ENCODE measurements around the gene TSHR.
"Not testable (repeated sequence)": the region's sequence is repeated elsewhere in the genome, so short reads cannot be mapped to it uniquely, and the experiment has no call there.

Gene TSHR

GRCh38 chr14:80955416-80955941 lies at the start of gene TSHR:
Gene TSHR, plus strand, starts transcription at chr14:80955621. Its CDS starts 60 bp downstream, at chr14:80955681.
- in situ Hi-C loops (cut with HindIII; ENCODE audit: low sequenced_read_pairs): no loop called here

DNA sequence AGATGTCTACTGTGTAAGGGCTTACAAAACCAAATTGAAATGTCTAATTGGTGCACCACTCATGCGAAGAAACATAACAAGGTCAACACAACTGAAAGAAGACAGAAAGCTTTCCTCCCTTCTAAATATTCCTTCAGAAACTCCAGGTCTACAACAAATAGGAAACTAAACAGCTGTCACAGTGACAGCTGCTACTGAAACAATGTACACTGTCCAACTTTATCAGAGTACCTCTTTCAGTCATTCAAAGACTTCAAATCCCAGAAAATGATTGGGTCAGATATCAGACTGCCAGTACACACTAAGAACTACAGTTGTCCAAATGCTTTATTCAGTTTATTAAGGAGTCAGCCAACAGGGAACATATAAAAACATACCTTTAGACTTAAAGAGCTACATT lies 49.1 kb upstream of the TSHR start:
- in situ Hi-C loops (cut with HindIII; ENCODE audit: low sequenced_read_pairs): no loop called here

GRCh38 chr14:80906946-80907345 lies 48.5 kb upstream of the TSHR start:
- in situ Hi-C loops (cut with HindIII; ENCODE audit: low sequenced_read_pairs): no loop called here

DNA sequence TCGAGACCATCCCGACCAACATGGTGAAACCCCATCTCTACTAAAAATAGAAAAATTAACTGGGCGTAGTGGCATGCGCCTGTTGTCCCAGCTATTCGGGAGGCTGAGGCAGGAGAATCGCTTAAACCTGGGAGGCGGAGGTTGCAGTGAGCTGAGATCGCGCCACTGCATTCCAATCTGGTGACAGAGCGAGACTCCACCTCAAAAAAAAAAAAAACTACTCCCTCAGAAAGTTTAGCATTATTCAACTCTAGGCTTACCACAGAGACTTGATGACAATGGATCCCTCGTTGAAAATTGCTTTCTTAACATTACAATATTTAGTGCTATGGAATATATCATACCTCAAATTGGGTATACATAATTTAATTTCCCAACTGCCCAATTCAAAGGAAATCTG lies 43.4 kb upstream of the TSHR start:
- in situ Hi-C loops (cut with HindIII; ENCODE audit: low sequenced_read_pairs): not testable (repeated sequence)

DNA sequence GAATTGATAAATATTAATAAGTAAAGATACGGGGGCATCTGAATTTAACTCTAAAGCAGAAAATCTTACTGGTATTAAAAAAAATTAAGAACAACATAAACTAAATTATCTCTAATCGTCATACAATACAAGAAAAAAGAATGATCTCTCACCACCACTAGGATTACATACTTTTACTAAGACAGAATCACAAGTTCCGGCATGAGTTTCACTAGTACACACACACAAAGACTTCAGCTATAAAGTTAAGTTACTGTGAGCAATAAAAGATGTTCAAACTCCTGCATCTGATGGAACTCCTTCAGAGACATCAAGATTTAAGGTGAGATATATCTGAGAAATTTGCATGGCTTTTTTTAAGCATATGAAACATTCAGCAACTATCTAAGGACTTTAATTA lies 35.8 kb upstream of the TSHR start:
- in situ Hi-C loops (cut with HindIII; ENCODE audit: low sequenced_read_pairs): no loop called here

DNA sequence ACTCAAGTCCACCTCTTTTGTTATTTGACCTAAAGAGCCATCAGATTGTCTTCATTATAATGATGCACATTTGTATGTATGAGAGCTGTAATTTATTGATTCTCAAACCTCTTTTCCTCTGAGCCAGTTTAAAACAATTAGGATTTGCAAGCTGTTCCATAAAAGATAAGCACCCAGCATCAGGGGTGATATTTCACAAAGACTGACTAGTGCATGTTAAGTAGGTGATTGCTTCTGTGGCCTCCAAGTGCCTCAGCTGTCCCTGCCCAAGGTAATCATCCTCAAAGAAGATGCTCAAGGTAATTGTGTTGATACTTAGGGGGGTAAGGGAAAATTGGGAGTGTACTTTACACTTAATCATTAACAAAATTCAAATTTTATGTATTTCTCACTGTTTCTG lies 32.1 kb upstream of the TSHR start:
- in situ Hi-C loops (cut with HindIII; ENCODE audit: low sequenced_read_pairs): no loop called here

DNA sequence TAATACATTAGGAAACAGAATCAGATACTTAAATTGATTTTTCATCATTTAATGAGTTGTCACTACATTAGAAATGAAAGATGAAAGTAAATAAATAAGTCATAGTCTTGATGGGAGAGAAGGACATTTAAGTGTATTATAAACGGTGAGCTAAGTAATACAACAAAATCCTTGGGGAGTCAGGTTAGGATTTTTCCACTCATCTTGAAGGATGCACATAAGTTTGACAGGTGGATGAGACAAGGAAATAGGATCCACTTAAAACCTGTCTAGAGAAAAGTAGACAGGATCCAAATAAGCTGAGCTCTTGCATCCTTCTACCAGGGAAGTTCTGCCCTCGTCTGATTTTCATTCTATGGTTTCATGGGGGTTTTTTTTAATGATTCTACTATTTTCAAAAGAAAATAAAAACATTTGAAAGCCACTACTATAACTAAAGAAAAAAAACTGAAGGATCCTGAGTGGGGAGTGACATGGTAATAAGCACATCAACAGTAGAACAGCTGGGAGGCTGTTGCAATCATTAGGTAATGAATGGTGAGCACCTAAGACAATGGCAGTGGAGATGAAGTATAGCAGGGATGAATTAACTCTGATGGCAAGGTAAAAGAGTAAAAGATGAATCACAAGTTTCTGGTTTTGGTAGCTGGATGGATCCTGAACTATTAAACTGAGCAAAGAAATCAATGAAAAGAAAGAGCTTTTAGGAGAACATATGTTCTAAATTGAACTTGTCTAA lies 30.9 kb upstream of the TSHR start:
- in situ Hi-C loops (cut with HindIII; ENCODE audit: low sequenced_read_pairs): no loop called here

GRCh38 chr14:80926397-80927082 lies 28.9 kb upstream of the TSHR start:
- in situ Hi-C loops (cut with HindIII; ENCODE audit: low sequenced_read_pairs): no loop called here

DNA sequence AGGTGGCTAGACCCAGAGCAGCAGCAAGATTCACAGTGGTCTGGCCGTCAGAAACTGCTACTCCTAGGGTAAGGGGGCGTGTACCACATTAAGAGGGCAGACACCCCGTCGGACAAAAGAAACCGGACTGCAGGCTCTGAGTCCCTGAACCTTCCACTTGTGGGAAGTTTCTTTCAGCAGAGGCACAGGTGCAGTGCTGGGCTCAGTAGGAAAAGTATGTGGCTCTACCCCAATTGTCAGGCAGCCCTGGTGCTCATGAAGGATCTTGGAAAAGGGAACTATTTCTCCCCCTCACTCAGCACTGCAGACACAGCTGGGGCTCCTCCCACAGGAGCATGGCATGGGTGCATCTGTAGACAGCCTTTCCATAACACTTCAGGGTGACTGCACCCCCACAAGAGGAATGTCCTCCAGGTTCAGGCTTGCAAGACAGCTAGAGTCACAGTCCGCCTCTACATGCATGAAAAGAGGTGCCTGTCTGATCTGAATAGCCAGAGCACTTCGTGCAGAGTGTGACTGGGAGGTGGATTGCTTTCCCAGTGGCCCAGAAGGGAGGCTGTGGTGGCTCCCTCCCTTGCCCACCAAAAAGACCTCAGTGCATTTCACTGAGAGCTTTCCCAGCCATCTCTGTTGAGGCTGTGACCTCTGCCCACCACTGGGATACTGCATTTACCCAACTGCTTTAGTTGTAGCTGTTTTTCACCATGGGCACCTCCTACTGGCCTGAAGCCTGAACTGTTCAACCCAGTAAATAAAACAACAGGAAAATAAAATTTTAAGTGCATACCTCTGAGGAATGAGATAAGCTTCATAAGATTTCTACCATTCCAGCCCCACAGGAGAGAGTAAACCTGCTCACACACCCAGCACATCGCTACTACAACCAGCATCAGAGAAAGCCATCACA lies 28.1 kb upstream of the TSHR start:
- in situ Hi-C loops (cut with HindIII; ENCODE audit: low sequenced_read_pairs): no loop called here

- in situ Hi-C loops (cut with HindIII; ENCODE audit: low sequenced_read_pairs): no loop called here
These were observed 25.3 kb upstream of the TSHR start for GRCh38 chr14:80930095-80930494.

DNA sequence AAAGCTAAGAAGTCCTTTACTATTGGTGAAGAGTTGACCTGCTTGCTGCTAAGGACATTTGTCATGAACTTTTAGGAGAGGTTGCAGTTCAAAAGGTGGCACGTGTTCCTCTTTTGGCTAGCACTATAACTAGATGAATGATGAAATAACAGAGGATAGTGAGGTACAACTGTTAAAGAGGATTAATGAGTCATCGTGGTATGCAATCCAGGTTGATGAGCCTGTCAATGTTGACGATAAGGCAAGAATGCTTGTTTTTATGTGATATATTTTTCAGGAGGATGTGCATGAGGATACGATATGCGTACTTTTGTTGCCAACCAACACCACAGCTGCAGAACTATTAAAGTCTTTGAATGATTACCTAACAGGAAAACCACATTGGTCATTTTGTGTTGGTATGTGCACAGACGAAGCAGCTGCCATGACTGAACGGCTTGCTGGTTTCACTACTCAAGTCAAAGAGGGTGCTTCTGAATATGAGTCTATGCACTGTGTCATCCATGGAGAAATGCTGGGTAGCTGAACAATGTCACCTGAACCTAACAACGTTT lies 24.5 kb upstream of the TSHR start:
- in situ Hi-C loops (cut with HindIII; ENCODE audit: low sequenced_read_pairs): no loop called here

GRCh38 chr14:80933282-80933681 lies 22.1 kb upstream of the TSHR start:
- in situ Hi-C loops (cut with HindIII; ENCODE audit: low sequenced_read_pairs): no loop called here

DNA sequence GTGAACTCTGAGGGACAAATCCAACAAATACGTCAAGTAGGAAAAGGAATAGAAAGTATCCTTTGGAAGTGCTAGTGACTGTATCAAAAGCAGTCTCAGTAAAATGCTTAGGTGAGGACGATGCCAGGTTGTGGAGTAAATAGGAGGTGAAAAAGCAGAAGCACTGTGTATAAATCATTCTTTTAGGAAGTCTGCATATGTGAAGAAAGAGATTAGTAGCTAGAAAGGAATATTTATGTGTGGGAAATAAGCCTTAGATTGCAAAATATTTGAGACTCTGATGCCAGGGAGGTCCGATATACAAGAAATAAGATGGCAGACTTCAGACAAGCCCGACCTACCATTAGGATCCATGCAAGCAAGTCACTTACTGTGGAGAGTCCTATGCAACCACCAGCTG lies 21.7 kb upstream of the TSHR start:
- in situ Hi-C loops (cut with HindIII; ENCODE audit: low sequenced_read_pairs): no loop called here

- in situ Hi-C loops (cut with HindIII; ENCODE audit: low sequenced_read_pairs): no loop called here
These were observed 15.3 kb upstream of the TSHR start for GRCh38 chr14:80940146-80940545.

GRCh38 chr14:80941241-80942185 lies 13.9 kb upstream of the TSHR start, which contains the start of gene CEP128:
Gene CEP128, minus strand, starts transcription at chr14:80941738.
- in situ Hi-C loops (cut with HindIII; ENCODE audit: low sequenced_read_pairs): no loop called here

GRCh38 chr14:80942191-80942600 lies 13.2 kb upstream of the TSHR start:
- in situ Hi-C loops (cut with HindIII; ENCODE audit: low sequenced_read_pairs): no loop called here

DNA sequence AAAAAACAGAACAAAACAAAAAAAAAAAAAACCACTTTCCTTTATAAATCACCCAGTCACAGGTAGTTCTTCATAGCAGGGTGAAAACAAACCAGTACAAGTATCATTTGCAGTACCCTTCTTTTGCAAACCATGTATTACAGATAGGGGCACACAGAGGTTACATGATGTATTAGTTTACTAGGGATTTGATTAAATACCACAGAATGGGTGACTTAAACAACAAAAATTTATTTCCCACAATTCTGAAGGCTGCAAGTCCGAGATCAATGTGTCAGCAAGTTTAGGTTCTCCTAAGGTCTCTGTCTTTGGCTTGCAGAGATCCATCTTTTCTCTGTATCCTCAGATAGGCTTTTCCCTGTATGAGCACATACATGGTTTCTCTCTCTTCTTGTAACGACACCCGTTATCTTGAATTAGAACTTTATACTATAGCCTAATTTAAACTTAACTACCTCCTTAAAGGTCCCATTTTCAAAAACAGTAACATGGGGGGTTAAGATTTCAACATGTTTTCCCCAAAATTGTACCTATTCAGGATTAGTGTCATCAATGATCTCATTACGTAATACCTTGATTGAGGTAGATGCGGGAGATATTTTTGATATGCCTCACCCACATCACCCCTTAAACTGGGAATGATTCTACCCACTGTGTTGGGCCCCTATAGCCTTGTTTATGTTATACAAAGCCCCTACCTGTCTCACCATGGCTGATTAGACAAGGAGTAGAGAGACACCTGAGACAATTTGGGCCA lies 10.4 kb upstream of the TSHR start:
- in situ Hi-C loops (cut with HindIII; ENCODE audit: low sequenced_read_pairs): no loop called here

GRCh38 chr14:80946187-80946586 lies 9.2 kb upstream of the TSHR start:
- in situ Hi-C loops (cut with HindIII; ENCODE audit: low sequenced_read_pairs): no loop called here

DNA sequence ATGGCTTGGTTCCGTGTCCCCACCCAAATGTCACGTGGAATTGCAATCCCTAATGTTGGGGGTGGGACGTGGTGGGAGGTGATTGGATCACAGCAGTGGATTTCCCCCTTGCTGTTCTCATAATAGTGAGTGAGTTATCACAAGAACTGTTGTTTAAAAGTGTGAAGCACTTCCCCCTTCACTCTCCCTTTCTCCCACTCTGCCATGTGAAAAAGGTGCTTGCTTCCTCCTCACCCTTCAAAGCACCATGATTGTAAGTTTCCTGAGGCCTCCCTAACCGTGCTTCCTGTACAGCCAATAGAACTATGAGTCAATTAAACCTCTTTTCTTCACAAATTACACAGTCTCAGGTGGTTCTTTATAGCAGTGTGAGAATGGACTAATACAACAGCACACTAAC lies 8.6 kb upstream of the TSHR start:
- in situ Hi-C loops (cut with HindIII; ENCODE audit: low sequenced_read_pairs): no loop called here
